NB4 (cell line): ENCODE data around the gene NOX5.

Experiments used
- DNase-seq: peaks from one replicate; pipeline ENCODE4 v3.0.0; 2010; ENCODE audit warnings: low read depth
- H3K4me3 ChIP-seq: one replicate; pipeline ENCODE4 v1.5.1; 2011; ENCODE audit warnings: mild to moderate bottlenecking, low read depth, low read length, moderate library complexity
- CTCF ChIP-seq: IDR thresholded peaks from one replicate; pipeline ENCODE4 v1.5.1; 2012; ENCODE audit warnings: low read depth, low read length
- MAX ChIP-seq: IDR thresholded peaks from 2 replicates; pipeline ENCODE4 v1.6.1; 2011; ENCODE audit warnings: low read depth, low read length
- MYC ChIP-seq: IDR thresholded peaks from 2 replicates; pipeline ENCODE4 v1.6.1; 2011; ENCODE audit warnings: low read depth, low read length
- POLR2A ChIP-seq: IDR thresholded peaks from 2 replicates; pipeline ENCODE4 v1.6.1; 2011; ENCODE audit warnings: mild to moderate bottlenecking; ENCODE audit not compliant: insufficient read length; ENCODE audit errors: extremely low read depth

NOX5 gene

GRCh38 chr15:69094124-69094921, 79.8 kb downstream of the NOX5 start:
- no peak for DNase-seq
- no peak for TF ChIP-seq POLR2A
- no peak for TF ChIP-seq CTCF
- TF ChIP-seq MAX: no peak
- no peak for TF ChIP-seq MYC
- H3K4me3 ChIP-seq: no peak overlapping the region

- no peak overlapping the region for H3K4me3 ChIP-seq
- no peak for TF ChIP-seq MYC
- no peak for TF ChIP-seq POLR2A
- TF ChIP-seq MAX: no peak
- TF ChIP-seq CTCF: no peak
- DNase-seq: no peak
These were observed 80.8 kb downstream of the NOX5 start for GRCh38 chr15:69095274-69095673.

DNA sequence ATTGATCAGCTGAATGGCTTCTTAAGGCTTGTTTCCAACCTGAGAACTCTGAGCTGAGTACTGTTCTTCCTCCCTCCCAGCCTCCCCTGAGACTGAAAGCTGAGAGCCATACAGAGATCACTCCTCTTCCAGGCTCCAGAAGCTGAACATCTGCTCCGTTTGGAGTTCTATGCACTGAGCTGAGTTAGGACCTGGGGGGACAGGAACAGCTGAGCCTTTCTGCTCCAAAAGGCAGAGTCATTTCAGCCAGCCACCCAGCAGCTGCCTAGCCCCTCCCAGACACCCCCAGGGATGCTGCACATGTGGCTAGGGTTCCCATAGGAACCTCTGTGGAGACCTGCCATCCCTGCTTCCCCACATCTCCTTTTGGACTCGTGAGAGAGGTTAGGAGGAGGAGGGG, 81.7 kb downstream of the NOX5 start:
- TF ChIP-seq MAX: no peak
- no peak for DNase-seq
- no peak overlapping the region for H3K4me3 ChIP-seq

GRCh38 chr15:69096626-69097025, 82.1 kb downstream of the NOX5 start:
- DNase-seq: no peak
- TF ChIP-seq MAX (no peak), POLR2A (no peak), MYC (no peak), CTCF (no peak)
- no peak overlapping the region for H3K4me3 ChIP-seq

- DNase-seq: no peak
- no peak overlapping the region for H3K4me3 ChIP-seq
- TF ChIP-seq POLR2A (no peak), MAX (no peak), CTCF (no peak), MYC (no peak)
These were observed 84.3 kb downstream of the NOX5 start for GRCh38 chr15:69098771-69099170.

DNA sequence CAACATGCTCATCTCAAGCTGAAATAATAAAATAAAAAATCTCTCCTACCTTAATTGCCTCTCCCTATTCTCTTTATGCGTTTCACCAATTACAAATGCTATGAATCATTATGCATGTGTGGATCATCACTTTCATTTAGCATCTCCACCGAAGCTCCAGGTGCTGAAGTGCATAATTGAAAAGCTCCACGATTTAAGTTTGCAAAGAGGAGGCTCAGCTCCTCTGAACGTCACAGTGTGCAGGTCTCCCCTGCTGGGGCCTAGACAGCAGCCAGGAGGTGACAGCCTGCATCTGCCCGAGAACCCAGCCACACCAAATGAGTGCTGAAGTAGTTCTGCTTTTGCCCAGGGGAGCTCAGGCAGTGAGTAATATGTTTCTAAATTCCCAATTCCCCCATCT, 85.4 kb downstream of the NOX5 start:
- H3K4me3 ChIP-seq: no peak overlapping the region
- DNase-seq: peak; percentile 13
- TF ChIP-seq CTCF (no peak), POLR2A (no peak), MAX (no peak), MYC (no peak)
